Gastroesophageal sphincter (tissue), 4 donors: ENCODE measurements around the gene STARD13. TPM values are rescaled to one million over a fixed set of nuclear protein-coding genes. Genes with fewer than 3 reads are reported as not detected.

ENCODE experiments used
- ATAC-seq: fragments of 150-250 bp; one replicate; pipeline ENCODE4 v1.9.1; 2016; ENCODE audit warnings: mild to moderate bottlenecking, moderate library complexity
- H3K27ac ChIP-seq, 4 donors: fragments of 200-600 bp; sonication (generic) in 3 of 4; 1 replicate in 3 of 4; 2 replicates in 1 of 4; pipeline ENCODE4 v1.5.1; 2016 to 2019
- H3K27me3 ChIP-seq: fragments of 200-600 bp; sonication (generic); one replicate; pipeline ENCODE4 v1.5.1; 2019
- H3K36me3 ChIP-seq, 2 donors: fragments of 200-600 bp; sonication (generic); one replicate each; pipeline ENCODE4 v1.5.1; 2019; ENCODE audit warnings: control low read depth in 1 of 2
- H3K4me1 ChIP-seq, 3 donors: fragments of 200-600 bp; sonication (generic); 1 replicate in 2 of 3; 2 replicates in 1 of 3; pipeline ENCODE4 v1.5.1; 2016 to 2019; ENCODE audit warnings: control low read depth in 2 of 3
- H3K4me3 ChIP-seq, 2 donors: fragments of 200-600 bp; sonication (generic); one replicate each; pipeline ENCODE4 v1.5.1; 2019; ENCODE audit warnings: mild to moderate bottlenecking in 1 of 2, moderate library complexity in 1 of 2
- H3K9me3 ChIP-seq, 3 donors: fragments of 200-600 bp; sonication (generic); one replicate each; pipeline ENCODE4 v1.5.1; 2017 to 2019; ENCODE audit warnings: control low read depth in 2 of 3
- CTCF ChIP-seq, 4 experiments: fragments of 200-600 bp in 2 of 4; fragments of 450-650 bp in 2 of 4; sonication (generic) in 1 of 4; IDR thresholded peaks; one replicate each; pipeline ENCODE4 v1.5.1; 2017 to 2019; ENCODE audit warnings: antibody characterized with exemption in 4 of 4, mild to moderate bottlenecking in 2 of 4, moderate library complexity in 2 of 4
- EP300 ChIP-seq: sonication (generic); formaldehyde crosslinking; IDR thresholded peaks from one replicate; pipeline ENCODE4 v1.6.1; 2017; ENCODE audit warnings: antibody characterized with exemption, mild to moderate bottlenecking
- POLR2A ChIP-seq, 2 donors: fragments of 450-650 bp; IDR thresholded peaks; one replicate each; pipeline ENCODE4 v1.6.1; 2017; ENCODE audit warnings: antibody characterized with exemption in 2 of 2, mild to moderate bottlenecking in 2 of 2, moderate library complexity in 1 of 2
- POLR2AphosphoS5 ChIP-seq: sonication (generic); formaldehyde crosslinking; IDR thresholded peaks from one replicate; pipeline ENCODE4 v1.6.1; 2017; ENCODE audit warnings: antibody characterized with exemption
- WGBS, 2 donors: methylation state at CpG; one replicate each; pipeline ENCODE4 v1.1.5; 2018; ENCODE audit warnings: low coverage in 1 of 2; 5-methylcytosine and 5-hydroxymethylcytosine counted together
- total RNA-seq, 4 donors: library from RNA; depleted of rRNA; stranded (reverse); fragments of >200 nt; gene quantifications; one replicate each; pipeline ENCODE4 v1.1.0, GENCODE V29; 2016

Gene STARD13
- total RNA-seq, 4 donors from 2014 or later, result 46.2 to 63.3 (median 49.3) TPM

- Histone ChIP-seq H3K4me1 (peaks cover 0 to 22% (median 0%) of the 10 kb centered on the region in 3 donors), H3K36me3 (no peaks in the 10 kb centered on the region), H3K27me3 (no peaks in the 10 kb centered on the region), H3K9me3 (no peaks in the 10 kb centered on the region), H3K4me3 (no peak overlapping the region), H3K27ac (no peak overlapping the region)
- 88 to 92% methylated on average over 3 to 4 of the region's 5 CpGs for WGBS, 2 donors
- no peak for ATAC-seq
- TF ChIP-seq EP300 (no peak), POLR2AphosphoS5 (no peak), CTCF (IDR thresholded peaks at IDR 0.05) (no peak), POLR2A (IDR thresholded peaks at IDR 0.05) (no peak)
Observed at GRCh38 chr13:33091415-33091774, 194.2 kb downstream of the STARD13 start.

- Histone ChIP-seq H3K4me1 (peaks cover 0 to 22% (median 0%) of the 10 kb centered on the region in 3 donors), H3K36me3 (no peaks in the 10 kb centered on the region), H3K27ac (no peak overlapping the region), H3K4me3 (no peak overlapping the region), H3K9me3 (no peaks in the 10 kb centered on the region), H3K27me3 (no peaks in the 10 kb centered on the region)
- no peak for TF ChIP-seq POLR2AphosphoS5
- no peak for TF ChIP-seq CTCF (IDR thresholded peaks at IDR 0.05)
- no peak for TF ChIP-seq POLR2A (IDR thresholded peaks at IDR 0.05)
- no peak for TF ChIP-seq EP300
- whole genome bisulfite sequencing, 2 donors, result 54 to 57% methylated on average over 4 of the region's 4 CpGs
- no peak for ATAC-seq
Observed at GRCh38 chr13:33090755-33091414, 194.7 kb downstream of the STARD13 start.

GRCh38 chr13:33089311-33089710 is 196.2 kb downstream of the STARD13 start:
- Histone ChIP-seq H3K4me1 (peaks cover 0 to 22% (median 0%) of the 10 kb centered on the region in 3 donors), H3K27me3 (no peaks in the 10 kb centered on the region), H3K4me3 (no peak overlapping the region), H3K27ac (no peak overlapping the region), H3K9me3 (no peaks in the 10 kb centered on the region), H3K36me3 (no peaks in the 10 kb centered on the region)
- TF ChIP-seq POLR2AphosphoS5 (no peak), EP300 (no peak), POLR2A (IDR thresholded peaks at IDR 0.05) (no peak), CTCF (IDR thresholded peaks at IDR 0.05) (no peak)
- WGBS, 2 donors, result 86 to 97% methylated on average over 1 to 3 of the region's 3 CpGs
- ATAC-seq, result no peak

GRCh38 chr13:33087790-33088189 is 197.8 kb downstream of the STARD13 start:
- 36 to 43% methylated on average over 3 of the region's 3 CpGs for WGBS, 2 donors
- H3K27me3 ChIP-seq, result no peaks in the 10 kb centered on the region
- peaks cover 0 to 22% (median 0%) of the 10 kb centered on the region in 3 donors for H3K4me1 ChIP-seq
- H3K27ac ChIP-seq, result no peak overlapping the region
- no peak overlapping the region for H3K4me3 ChIP-seq
- H3K36me3 ChIP-seq, result no peaks in the 10 kb centered on the region
- no peak for ATAC-seq
- TF ChIP-seq POLR2AphosphoS5, result no peak
- H3K9me3 ChIP-seq, result no peaks in the 10 kb centered on the region

GRCh38 chr13:33087091-33087490 is 198.5 kb downstream of the STARD13 start:
- ATAC-seq, result no peak
- Histone ChIP-seq H3K27ac (no peak overlapping the region), H3K4me1 (peaks cover 0 to 22% (median 0%) of the 10 kb centered on the region in 3 donors), H3K27me3 (no peaks in the 10 kb centered on the region), H3K9me3 (no peaks in the 10 kb centered on the region), H3K4me3 (no peak overlapping the region), H3K36me3 (no peaks in the 10 kb centered on the region)
- TF ChIP-seq POLR2A (IDR thresholded peaks at IDR 0.05) (no peak), POLR2AphosphoS5 (no peak), EP300 (no peak), CTCF (IDR thresholded peaks at IDR 0.05) (no peak)
- WGBS, 2 donors, result 90 to 94% methylated on average over 2 to 8 of the region's 9 CpGs
